A204.1 (cell line): Measurements from ENCODE around the gene OR14K1.
"Not testable (repeated sequence)": the region's sequence is repeated elsewhere in the genome, so short reads cannot be mapped to it uniquely, and the experiment has no call there.

Source experiments
- FAIRE-seq: peaks from 2 replicates; lab custom pipeline; 2012; peaks lifted over from hg19 to GRCh38; lab: Jason Lieb, UNC

Gene OR14K1

GRCh38 chr1:247738315-247738714, at the start of gene OR14K1:
Gene OR14K1, plus strand, starts transcription at chr1:247738615. Its CDS starts 0 bp downstream, at chr1:247738615.
- no peak for FAIRE-seq

GRCh38 chr1:247701338-247701737, 37.1 kb upstream of the OR14K1 start:
- no peak for FAIRE-seq

GRCh38 chr1:247710681-247711080, 27.7 kb upstream of the OR14K1 start:
- not testable (repeated sequence) for FAIRE-seq

- no peak for FAIRE-seq
Observed at GRCh38 chr1:247713753-247714152, 24.7 kb upstream of the OR14K1 start.

- no peak for FAIRE-seq
Observed at GRCh38 chr1:247716546-247716945, 21.9 kb upstream of the OR14K1 start, which contains the start of gene OR6F1. Gene OR6F1, minus strand, starts transcription at chr1:247716646. Its CDS starts 3,891 bp downstream, at chr1:247712755.

GRCh38 chr1:247721222-247721621, 17.2 kb upstream of the OR14K1 start:
- FAIRE-seq: peak; percentile 16

- no peak for FAIRE-seq
Observed at GRCh38 chr1:247740721-247741120, 2.3 kb downstream of the OR14K1 start.

GRCh38 chr1:247741756-247742155, 3.3 kb downstream of the OR14K1 start:
- FAIRE-seq: no peak

GRCh38 chr1:247742215-247742760, 3.9 kb downstream of the OR14K1 start:
- not testable (repeated sequence) for FAIRE-seq

GRCh38 chr1:247746391-247746935, 8.0 kb downstream of the OR14K1 start:
- no peak for FAIRE-seq

GRCh38 chr1:247747616-247748015, 9.2 kb downstream of the OR14K1 start:
- FAIRE-seq: no peak

- no peak for FAIRE-seq
Observed at GRCh38 chr1:247748041-247748440, 9.6 kb downstream of the OR14K1 start, which contains the start of gene OR14A2. Gene OR14A2, minus strand, starts transcription at chr1:247748141.

- no peak for FAIRE-seq
Observed at GRCh38 chr1:247749870-247750269, 11.5 kb downstream of the OR14K1 start.

GRCh38 chr1:247754311-247754710, 15.9 kb downstream of the OR14K1 start:
- FAIRE-seq: not testable (repeated sequence)

GRCh38 chr1:247760456-247760855, 22.0 kb downstream of the OR14K1 start, which contains the start of gene OR1C1:
Gene OR1C1, minus strand, starts transcription at chr1:247760556. Its CDS starts 2,150 bp downstream, at chr1:247758406.
- no peak for FAIRE-seq

GRCh38 chr1:247769603-247770002, 31.2 kb downstream of the OR14K1 start:
- no peak for FAIRE-seq
